ENCODE measurements around the gene NCKAP1.

NCKAP1 gene

GRCh38 chr2:182942756-182943155, 95.5 kb downstream of the NCKAP1 start:
- no peak for TF ChIP-seq FOXP2 (optimal IDR thresholded peaks at IDR 0.05; ENCODE audit: control extremely low read depth, extremely low read length, insufficient read depth)
- no peak for TF ChIP-seq EZH2 (IDR thresholded peaks at IDR 0.05)
- TF ChIP-seq POLR2AphosphoS5 (IDR thresholded peaks at IDR 0.05; ENCODE audit: borderline replicate concordance, low read depth, low read length) = no peak
- peak overlapping the region; percentile 72; the same call in 1 of the 2 replicates for H3K27ac ChIP-seq
- no peak for DNase-seq (ENCODE audit: low read depth, low spot score)
- H3K36me3 ChIP-seq (ENCODE audit: insufficient read depth, low read length) = peaks cover 71% of the 10 kb centered on the region
- no peak overlapping the region for H3K9ac ChIP-seq (ENCODE audit: insufficient read length)
- no peaks in the 10 kb centered on the region for H3K9me3 ChIP-seq (ENCODE audit: low read depth, low read length)
- H3K4me3 ChIP-seq = no peak overlapping the region

- Histone ChIP-seq H3K36me3 (ENCODE audit: insufficient read depth, low read length) (peaks cover 80% of the 10 kb centered on the region), H3K9me3 (ENCODE audit: low read depth, low read length) (no peaks in the 10 kb centered on the region), H3K9ac (ENCODE audit: insufficient read length) (no peak overlapping the region), H3K27ac (peak overlapping the region; percentile 72), H3K4me3 (0 out of 2 replicates have a peak overlapping the region, but pooled peaks have one; percentile 25)
- DNase-seq (ENCODE audit: low read depth, low spot score) = no peak
- TF ChIP-seq POLR2AphosphoS5 (IDR thresholded peaks at IDR 0.05; ENCODE audit: borderline replicate concordance, low read depth, low read length) (no peak), EZH2 (IDR thresholded peaks at IDR 0.05) (no peak), FOXP2 (optimal IDR thresholded peaks at IDR 0.05; ENCODE audit: control extremely low read depth, extremely low read length, insufficient read depth) (no peak)
These were observed 96.3 kb downstream of the NCKAP1 start for GRCh38 chr2:182941919-182942318.

- Histone ChIP-seq H3K4me3 (no peak overlapping the region), H3K9ac (ENCODE audit: insufficient read length) (no peak overlapping the region), H3K27ac (peak overlapping the region; percentile 72), H3K9me3 (ENCODE audit: low read depth, low read length) (no peaks in the 10 kb centered on the region), H3K36me3 (ENCODE audit: insufficient read depth, low read length) (peaks cover 79% of the 10 kb centered on the region)
- TF ChIP-seq FOXP2 (optimal IDR thresholded peaks at IDR 0.05; ENCODE audit: control extremely low read depth, extremely low read length, insufficient read depth) (no peak), EZH2 (IDR thresholded peaks at IDR 0.05) (no peak), POLR2AphosphoS5 (IDR thresholded peaks at IDR 0.05; ENCODE audit: borderline replicate concordance, low read depth, low read length) (no peak)
- DNase-seq (ENCODE audit: low read depth, low spot score) = no peak
These were observed 97.0 kb downstream of the NCKAP1 start for GRCh38 chr2:182941121-182941722.

- no peak overlapping the region for H3K27ac ChIP-seq
- peaks cover 86% of the 10 kb centered on the region for H3K36me3 ChIP-seq (ENCODE audit: insufficient read depth, low read length)
- H3K9me3 ChIP-seq (ENCODE audit: low read depth, low read length) = no peaks in the 10 kb centered on the region
- H3K4me3 ChIP-seq = no peak overlapping the region
- no peak overlapping the region for H3K9ac ChIP-seq (ENCODE audit: insufficient read length)
- TF ChIP-seq EZH2 (IDR thresholded peaks at IDR 0.05) (no peak), POLR2AphosphoS5 (IDR thresholded peaks at IDR 0.05; ENCODE audit: borderline replicate concordance, low read depth, low read length) (no peak), FOXP2 (optimal IDR thresholded peaks at IDR 0.05; ENCODE audit: control extremely low read depth, extremely low read length, insufficient read depth) (no peak)
- DNase-seq (ENCODE audit: low read depth, low spot score) = no peak
These were observed 100.4 kb downstream of the NCKAP1 start for GRCh38 chr2:182937870-182938269.

GRCh38 chr2:182933629-182934028, 104.6 kb downstream of the NCKAP1 start:
- Histone ChIP-seq H3K9ac (ENCODE audit: insufficient read length) (no peak overlapping the region), H3K36me3 (ENCODE audit: insufficient read depth, low read length) (peaks cover 79% of the 10 kb centered on the region), H3K4me3 (no peak overlapping the region), H3K27ac (no peak overlapping the region), H3K9me3 (ENCODE audit: low read depth, low read length) (no peaks in the 10 kb centered on the region)
- DNase-seq (ENCODE audit: low read depth, low spot score) = no peak
- TF ChIP-seq EZH2 (IDR thresholded peaks at IDR 0.05) = no peak
- no peak for TF ChIP-seq POLR2AphosphoS5 (IDR thresholded peaks at IDR 0.05; ENCODE audit: borderline replicate concordance, low read depth, low read length)

- TF ChIP-seq POLR2AphosphoS5 (IDR thresholded peaks at IDR 0.05; ENCODE audit: borderline replicate concordance, low read depth, low read length) = no peak
- no peak for TF ChIP-seq FOXP2 (optimal IDR thresholded peaks at IDR 0.05; ENCODE audit: control extremely low read depth, extremely low read length, insufficient read depth)
- no peak for TF ChIP-seq EZH2 (IDR thresholded peaks at IDR 0.05)
- Histone ChIP-seq H3K27ac (0 out of 2 replicates have a peak overlapping the region, but pooled peaks have one; percentile 26), H3K36me3 (ENCODE audit: insufficient read depth, low read length) (peaks cover 84% of the 10 kb centered on the region)
These were observed 108.3 kb downstream of the NCKAP1 start for GRCh38 chr2:182929972-182930371.

GRCh38 chr2:182924306-182924705, 114.0 kb downstream of the NCKAP1 start:
- H3K9me3 ChIP-seq (ENCODE audit: low read depth, low read length) = no peaks in the 10 kb centered on the region
- H3K9ac ChIP-seq (ENCODE audit: insufficient read length) = no peak overlapping the region
- no peak overlapping the region for H3K27ac ChIP-seq
- DNase-seq (ENCODE audit: low read depth, low spot score) = no peak
- H3K36me3 ChIP-seq (ENCODE audit: insufficient read depth, low read length) = peaks cover 81% of the 10 kb centered on the region
- H3K4me3 ChIP-seq = no peak overlapping the region
- TF ChIP-seq POLR2AphosphoS5 (IDR thresholded peaks at IDR 0.05; ENCODE audit: borderline replicate concordance, low read depth, low read length) (no peak), FOXP2 (optimal IDR thresholded peaks at IDR 0.05; ENCODE audit: control extremely low read depth, extremely low read length, insufficient read depth) (no peak), EZH2 (IDR thresholded peaks at IDR 0.05) (no peak)

More at GRCh38 chr2:182929972-182930371, 108.3 kb downstream of the NCKAP1 start:
- H3K4me3 ChIP-seq = no peak overlapping the region
- no peak overlapping the region for H3K9ac ChIP-seq (ENCODE audit: insufficient read length)
- no peak for DNase-seq (ENCODE audit: low read depth, low spot score)
- H3K9me3 ChIP-seq (ENCODE audit: low read depth, low read length) = no peaks in the 10 kb centered on the region

GRCh38 chr2:182921234-182921633, 117.0 kb downstream of the NCKAP1 start:
- TF ChIP-seq FOXP2 (optimal IDR thresholded peaks at IDR 0.05; ENCODE audit: control extremely low read depth, extremely low read length, insufficient read depth) (no peak), EZH2 (IDR thresholded peaks at IDR 0.05) (no peak), POLR2AphosphoS5 (IDR thresholded peaks at IDR 0.05; ENCODE audit: borderline replicate concordance, low read depth, low read length) (no peak)
- Histone ChIP-seq H3K36me3 (ENCODE audit: insufficient read depth, low read length) (peaks cover 71% of the 10 kb centered on the region), H3K27ac (no peak overlapping the region), H3K9ac (ENCODE audit: insufficient read length) (no peak overlapping the region), H3K9me3 (ENCODE audit: low read depth, low read length) (no peaks in the 10 kb centered on the region), H3K4me3 (no peak overlapping the region)
- DNase-seq (ENCODE audit: low read depth, low spot score) = no peak

- Histone ChIP-seq H3K27ac (no peak overlapping the region), H3K9me3 (ENCODE audit: low read depth, low read length) (no peaks in the 10 kb centered on the region), H3K9ac (ENCODE audit: insufficient read length) (no peak overlapping the region), H3K36me3 (ENCODE audit: insufficient read depth, low read length) (peaks cover 65% of the 10 kb centered on the region), H3K4me3 (no peak overlapping the region)
- TF ChIP-seq POLR2AphosphoS5 (IDR thresholded peaks at IDR 0.05; ENCODE audit: borderline replicate concordance, low read depth, low read length) = no peak
- no peak for TF ChIP-seq EZH2 (IDR thresholded peaks at IDR 0.05)
- no peak for TF ChIP-seq FOXP2 (optimal IDR thresholded peaks at IDR 0.05; ENCODE audit: control extremely low read depth, extremely low read length, insufficient read depth)
- no peak for DNase-seq (ENCODE audit: low read depth, low spot score)
These were observed 117.6 kb downstream of the NCKAP1 start for GRCh38 chr2:182920631-182921056.
